HepG2 (cell line): ENCODE measurements around the gene LCN2. TPM values are rescaled to one million over a fixed set of nuclear protein-coding genes. Genes with fewer than 3 reads are reported as not detected.

Experiments used
- ATAC-seq: fragments of 200-7000 bp; cut with Tn5 transposase; 3 replicates; pipeline ENCODE4 v1.9.1; 2020; ENCODE audit warnings: mild to moderate bottlenecking, moderate library complexity
- BruUV-seq: library from RNA; stranded (reverse); fragments of 400-500 nt; replicated peaks from 2 replicates; lab custom pipeline; 2021; lab: Mats Ljungman, UMichigan
- CTCF ChIA-PET: fragments of 300-600 bp; formaldehyde crosslinking; extraction: SDS; loops from one replicate; lab custom pipeline; 2021; ENCODE audit warnings: low total read pairs, inconsistent platforms, low intra/inter-chr PET ratio; lab: Yijun Ruan, JAX
- POLR2A ChIA-PET: fragments of 350-600 bp; sonication (Branson Sonifier 250); formaldehyde crosslinking; loops from one replicate; lab custom pipeline; 2020; ENCODE audit warnings: antibody characterized with exemption, inconsistent platforms; lab: Yijun Ruan, JAX
- DNase-seq: peaks from one replicate; pipeline ENCODE4 v3.0.0-alpha.2; 2015; ENCODE audit warnings: low spot score
- FAIRE-seq: peaks from 3 replicates; lab custom pipeline; 2011; peaks lifted over from hg19 to GRCh38; lab: Jason Lieb, UNC
- H2AFZ ChIP-seq: one replicate; pipeline ENCODE4 v1.6.1; 2011; ENCODE audit warnings: low read length, inconsistent platforms
- H3K27ac ChIP-seq: fragments of 300-600 bp; 3 replicates; pipeline ENCODE4 v1.8.0; 2011; ENCODE audit warnings: mixed run types, mild to moderate bottlenecking, mixed read lengths, low read length, inconsistent platforms; ENCODE audit not compliant: insufficient read depth; ENCODE audit errors: extremely low read length
- H3K27me3 ChIP-seq, 2 experiments: fragments of 200-600 bp in 1 of 2; 2 replicates in 1 of 2; 3 replicates in 1 of 2; pipeline versions ENCODE4 v1.6.0 to v1.8.0; 2011; ENCODE audit warnings: low read length in 2 of 2, mild to moderate bottlenecking in 2 of 2, moderate library complexity in 2 of 2, inconsistent platforms in 1 of 2; ENCODE audit not compliant: insufficient read depth in 2 of 2, control insufficient read depth in 1 of 2
- H3K36me3 ChIP-seq, 2 experiments: fragments of 200-600 bp in 1 of 2; replicated peaks in 1 of 2; 2 replicates in 1 of 2; 3 replicates in 1 of 2; pipeline versions ENCODE4 v1.5.1 to v1.8.0; 2011; ENCODE audit warnings: low read length in 2 of 2, inconsistent platforms in 1 of 2; ENCODE audit not compliant: insufficient read depth in 2 of 2, control insufficient read depth in 1 of 2
- H3K4me1 ChIP-seq: 2 replicates; pipeline ENCODE4 v1.5.1; 2012; ENCODE audit warnings: low read length, inconsistent platforms; ENCODE audit not compliant: insufficient read depth
- H3K4me2 ChIP-seq: 2 replicates; pipeline ENCODE4 v1.6.0; 2011; ENCODE audit warnings: low read depth, low read length, inconsistent platforms
- H3K4me3 ChIP-seq, 3 experiments: fragments of 200-600 bp in 1 of 3; sonication (generic), shearing (Covaris generic) in 1 of 3; replicated peaks in 1 of 3; 2 replicates each; pipeline ENCODE4 v1.5.1; 2011 to 2016; ENCODE audit warnings: low read length in 3 of 3, inconsistent platforms in 2 of 3, low read depth in 2 of 3, mild to moderate bottlenecking in 2 of 3, control low read depth in 1 of 3, mixed read lengths in 1 of 3; ENCODE audit not compliant: insufficient read depth in 1 of 3
- H3K79me2 ChIP-seq: one replicate; pipeline ENCODE4 v1.6.1; 2011; ENCODE audit warnings: low read length, inconsistent platforms; ENCODE audit not compliant: insufficient read depth
- H3K9ac ChIP-seq: 2 replicates; pipeline ENCODE4 v1.6.0; 2011; ENCODE audit warnings: mild to moderate bottlenecking, low read depth, low read length, inconsistent platforms; ENCODE audit not compliant: insufficient read depth
- H3K9me3 ChIP-seq: 2 replicates; pipeline ENCODE4 v1.5.1; 2012; ENCODE audit warnings: mild to moderate bottlenecking, low read length
- H4K20me1 ChIP-seq: 2 replicates; pipeline ENCODE4 v1.6.0; 2011; ENCODE audit warnings: inconsistent platforms, mild to moderate bottlenecking, low read length, moderate library complexity; ENCODE audit not compliant: insufficient read depth
- HMGXB3 ChIP-seq: sonication (generic); formaldehyde crosslinking; IDR thresholded peaks from 2 replicates; pipeline ENCODE4 v1.4.0; 2020; ENCODE audit warnings: missing genetic modification reagents, borderline replicate concordance
- HOXA7 ChIP-seq: sonication (generic); formaldehyde crosslinking; IDR thresholded peaks from 2 replicates; pipeline ENCODE4 v1.8.1; 2022; ENCODE audit warnings: mild to moderate bottlenecking, missing genetic modification reagents, moderate library complexity
- KAT7 ChIP-seq: IDR thresholded peaks from 2 replicates; pipeline ENCODE4 v1.6.1; 2018; ENCODE audit warnings: borderline replicate concordance, missing compliant biosample characterization
- RBM22 ChIP-seq: fragments of 200-400 bp; formaldehyde crosslinking; optimal IDR thresholded peaks from 2 replicates; pipeline ENCODE3; 2017; ENCODE audit warnings: mild to moderate bottlenecking, low read length, moderate library complexity
- ZBTB49 ChIP-seq: sonication (generic); formaldehyde crosslinking; IDR thresholded peaks from 2 replicates; pipeline ENCODE4 v1.4.0; 2020; ENCODE audit warnings: missing genetic modification reagents, borderline replicate concordance
- WGBS: methylation state at CpG from one replicate; pipeline ENCODE4 v1.1.6; 2017; ENCODE audit warnings: low lambda C conversion rate; 5-methylcytosine and 5-hydroxymethylcytosine counted together
- in situ Hi-C: cut with HindIII; loops from 2 replicates; pipeline ENCODE4 v1.10.0; 2017; ENCODE audit warnings: low pct_unique_long_range_greater_than_20kb; ENCODE audit not compliant: extremely low pct_ligation_motif_present
- intact Hi-C: fragments of 100-400 bp; cut with micrococcal nuclease; formaldehyde crosslinking; loops from one replicate; pipeline ENCODE4 v1.10.0; 2022; ENCODE audit not compliant: unreplicated experiment
- polyA plus RNA-seq, 8 experiments: library from polyadenylated mRNA; depleted of rRNA in 3 of 8; stranded (reverse) in 7 of 8; unstranded in 1 of 8; fragments of >200 nt; fragmentation: Illumina TruSeq in 4 of 8; extraction: Trizol in 4 of 8; gene quantifications; 2 replicates each; pipeline versions ENCODE4 v1.2.1 to v1.2.3, GENCODE V29; 2011 to 2016; ENCODE audit warnings: low read depth in 4 of 8, missing spikeins in 1 of 8, mixed read lengths in 1 of 8; ENCODE audit not compliant: insufficient read depth in 1 of 8
- total RNA-seq, 5 experiments: library from RNA; depleted of rRNA; stranded (reverse); fragments of >200 nt; fragmentation: Illumina TruSeq; extraction: Trizol; gene quantifications; 2 replicates each; pipeline ENCODE4 v1.2.3, GENCODE V29; 2016; ENCODE audit warnings: low read depth in 1 of 5
- TF ChIP-seq, protein P1 (sequence below), 2 experiments: fragments of 450-650 bp in 1 of 2; sonication (generic) in 1 of 2; formaldehyde crosslinking in 1 of 2; IDR thresholded peaks; 2 replicates each; pipeline versions ENCODE4 v1.6.1 to v1.8.0; 2016 to 2022; ENCODE audit warnings: antibody characterized with exemption in 1 of 2, mild to moderate bottlenecking in 1 of 2, missing genetic modification reagents in 1 of 2

Gene LCN2
- total and polyA plus RNA-seq, 2 of the 13 experiments (the other 11 are each of a cell fraction or from before 2014, with no cell fraction given), result 0.38 to 1.4 TPM

GRCh38 chr9:128107468-128108268, 41.6 kb upstream of the LCN2 start:
- in situ Hi-C loops, result no loop called here
- 90% methylated on average over 5 of the region's 18 CpGs for WGBS
- no peak overlapping the region for H2AFZ ChIP-seq
- H3K4me3 ChIP-seq, result no peak overlapping the region
- H3K9ac ChIP-seq, result no peak overlapping the region
- peak overlapping the region; percentile 30 for H3K27ac ChIP-seq
- no peaks in the 10 kb centered on the region for H3K9me3 ChIP-seq
- ChIA-PET CTCF (no interaction called here), POLR2A (interaction anchor here (1.1 kb wide), 1 partner anchor 10 kb away, joined by 3 read pairs; no protein-coding TSS in a partner anchor)
- no TSS peak for BruUV-seq
- no peaks in the 10 kb centered on the region for H3K27me3 ChIP-seq
- H3K4me2 ChIP-seq, result no peak overlapping the region
- peaks cover 18 to 36% of the 10 kb centered on the region in 2 experiments for H3K36me3 ChIP-seq
- DNase-seq (no peak), FAIRE-seq (no peak), ATAC-seq (no peak)
- peaks cover 2% of the 10 kb centered on the region for H3K79me2 ChIP-seq
- intact Hi-C loops, result no loop called here
- H3K4me1 ChIP-seq, result peaks cover 76% of the 10 kb centered on the region
- H4K20me1 ChIP-seq, result no peaks in the 10 kb centered on the region
- TF ChIP-seq KAT7 (CRISPR knock-in tag) (no peak), HMGXB3 (no peak), HOXA7 (CRISPR knock-in tag) (no peak), ZBTB49 (CRISPR knock-in tag) (no peak), RBM22 (peak; percentile 86)
- TF ChIP-seq, protein P1, sequence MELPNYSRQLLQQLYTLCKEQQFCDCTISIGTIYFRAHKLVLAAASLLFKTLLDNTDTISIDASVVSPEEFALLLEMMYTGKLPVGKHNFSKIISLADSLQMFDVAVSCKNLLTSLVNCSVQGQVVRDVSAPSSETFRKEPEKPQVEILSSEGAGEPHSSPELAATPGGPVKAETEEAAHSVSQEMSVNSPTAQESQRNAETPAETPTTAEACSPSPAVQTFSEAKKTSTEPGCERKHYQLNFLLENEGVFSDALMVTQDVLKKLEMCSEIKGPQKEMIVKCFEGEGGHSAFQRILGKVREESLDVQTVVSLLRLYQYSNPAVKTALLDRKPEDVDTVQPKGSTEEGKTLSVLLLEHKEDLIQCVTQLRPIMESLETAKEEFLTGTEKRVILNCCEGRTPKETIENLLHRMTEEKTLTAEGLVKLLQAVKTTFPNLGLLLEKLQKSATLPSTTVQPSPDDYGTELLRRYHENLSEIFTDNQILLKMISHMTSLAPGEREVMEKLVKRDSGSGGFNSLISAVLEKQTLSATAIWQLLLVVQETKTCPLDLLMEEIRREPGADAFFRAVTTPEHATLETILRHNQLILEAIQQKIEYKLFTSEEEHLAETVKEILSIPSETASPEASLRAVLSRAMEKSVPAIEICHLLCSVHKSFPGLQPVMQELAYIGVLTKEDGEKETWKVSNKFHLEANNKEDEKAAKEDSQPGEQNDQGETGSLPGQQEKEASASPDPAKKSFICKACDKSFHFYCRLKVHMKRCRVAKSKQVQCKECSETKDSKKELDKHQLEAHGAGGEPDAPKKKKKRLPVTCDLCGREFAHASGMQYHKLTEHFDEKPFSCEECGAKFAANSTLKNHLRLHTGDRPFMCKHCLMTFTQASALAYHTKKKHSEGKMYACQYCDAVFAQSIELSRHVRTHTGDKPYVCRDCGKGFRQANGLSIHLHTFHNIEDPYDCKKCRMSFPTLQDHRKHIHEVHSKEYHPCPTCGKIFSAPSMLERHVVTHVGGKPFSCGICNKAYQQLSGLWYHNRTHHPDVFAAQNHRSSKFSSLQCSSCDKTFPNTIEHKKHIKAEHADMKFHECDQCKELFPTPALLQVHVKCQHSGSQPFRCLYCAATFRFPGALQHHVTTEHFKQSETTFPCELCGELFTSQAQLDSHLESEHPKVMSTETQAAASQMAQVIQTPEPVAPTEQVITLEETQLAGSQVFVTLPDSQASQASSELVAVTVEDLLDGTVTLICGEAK (IDR thresholded peaks at IDR 0.05), result no peak
- TF ChIP-seq, protein P1 (CRISPR knock-in tag; IDR thresholded peaks at IDR 0.05), result no peak
